ENCODE data around the gene CDC27.
"Not testable (repeated sequence)": the region's sequence is repeated elsewhere in the genome, so short reads cannot be mapped to it uniquely, and the experiment has no call there.

Gene CDC27

DNA sequence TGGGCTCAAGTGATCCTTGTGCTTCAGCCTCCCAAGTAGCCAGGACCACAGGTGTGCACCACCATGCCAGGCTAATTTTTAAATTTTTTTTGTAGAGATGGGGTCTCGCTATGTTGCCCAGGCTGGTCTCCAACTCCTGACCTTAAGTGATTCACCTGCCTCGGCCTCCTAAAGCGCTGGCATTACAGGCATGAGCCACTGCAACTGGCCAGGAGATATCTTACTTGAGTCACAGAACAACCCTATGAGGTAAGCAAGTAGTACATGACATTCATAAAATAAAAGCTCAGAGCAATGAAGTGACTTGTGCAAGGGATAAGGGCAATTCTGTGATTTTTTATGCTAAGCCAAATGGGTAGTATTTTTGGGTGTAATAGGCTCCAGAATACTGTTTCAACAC, 57.3 kb downstream of the CDC27 start:
- DNase-seq (ENCODE audit: low read depth) = no peak
- H3K4me3 ChIP-seq (ENCODE audit: low read depth, low read length) = no peak overlapping the region
- TF ChIP-seq, protein P1, sequence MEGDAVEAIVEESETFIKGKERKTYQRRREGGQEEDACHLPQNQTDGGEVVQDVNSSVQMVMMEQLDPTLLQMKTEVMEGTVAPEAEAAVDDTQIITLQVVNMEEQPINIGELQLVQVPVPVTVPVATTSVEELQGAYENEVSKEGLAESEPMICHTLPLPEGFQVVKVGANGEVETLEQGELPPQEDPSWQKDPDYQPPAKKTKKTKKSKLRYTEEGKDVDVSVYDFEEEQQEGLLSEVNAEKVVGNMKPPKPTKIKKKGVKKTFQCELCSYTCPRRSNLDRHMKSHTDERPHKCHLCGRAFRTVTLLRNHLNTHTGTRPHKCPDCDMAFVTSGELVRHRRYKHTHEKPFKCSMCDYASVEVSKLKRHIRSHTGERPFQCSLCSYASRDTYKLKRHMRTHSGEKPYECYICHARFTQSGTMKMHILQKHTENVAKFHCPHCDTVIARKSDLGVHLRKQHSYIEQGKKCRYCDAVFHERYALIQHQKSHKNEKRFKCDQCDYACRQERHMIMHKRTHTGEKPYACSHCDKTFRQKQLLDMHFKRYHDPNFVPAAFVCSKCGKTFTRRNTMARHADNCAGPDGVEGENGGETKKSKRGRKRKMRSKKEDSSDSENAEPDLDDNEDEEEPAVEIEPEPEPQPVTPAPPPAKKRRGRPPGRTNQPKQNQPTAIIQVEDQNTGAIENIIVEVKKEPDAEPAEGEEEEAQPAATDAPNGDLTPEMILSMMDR (IDR thresholded peaks at IDR 0.05; ENCODE audit: control insufficient read depth, extremely low read depth, insufficient read depth) = no peak

DNA sequence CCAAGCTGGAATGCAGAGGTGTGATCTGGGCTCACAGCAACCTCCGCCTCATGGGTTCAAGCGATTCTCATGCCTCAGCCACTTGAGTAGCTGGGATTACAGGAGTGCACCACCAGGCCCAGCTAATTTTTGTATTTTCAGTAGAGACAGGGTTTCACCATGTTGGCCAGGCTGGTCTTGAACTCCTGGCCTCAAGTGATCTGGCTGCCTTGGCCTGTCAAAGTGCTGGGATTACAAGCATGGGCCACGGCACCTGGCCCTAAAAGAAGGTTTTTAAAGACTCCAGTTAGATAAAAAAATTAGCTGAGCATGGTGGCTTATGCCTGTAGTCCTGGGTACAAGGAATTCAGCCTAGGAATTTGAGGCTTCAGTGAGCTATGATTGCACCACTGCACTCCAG, 62.3 kb downstream of the CDC27 start:
- not testable (repeated sequence) for DNase-seq (ENCODE audit: low read depth); H3K4me3 ChIP-seq (ENCODE audit: low read depth, low read length)

DNA sequence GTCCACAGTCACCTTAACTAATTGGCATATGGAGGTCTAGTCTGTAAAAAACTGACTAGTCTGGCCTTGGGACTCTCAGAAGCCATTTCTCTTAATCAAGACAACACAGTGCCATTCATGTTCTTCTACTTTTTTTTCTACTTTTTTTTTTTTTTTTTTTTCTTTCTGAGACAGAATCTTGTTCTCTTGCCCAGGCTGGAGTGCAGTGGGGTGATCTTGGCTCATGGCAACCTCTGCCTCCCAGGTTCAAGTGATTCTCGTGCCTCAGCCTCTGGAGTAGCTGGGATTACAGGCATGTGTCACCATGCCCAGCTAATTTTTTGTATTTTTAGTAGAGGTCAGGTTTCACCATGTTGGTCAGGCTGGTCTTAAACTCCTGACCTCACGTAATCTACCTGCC, 65.8 kb downstream of the CDC27 start:
- not testable (repeated sequence) for DNase-seq (ENCODE audit: low read depth); H3K4me3 ChIP-seq (ENCODE audit: low read depth, low read length)

DNA sequence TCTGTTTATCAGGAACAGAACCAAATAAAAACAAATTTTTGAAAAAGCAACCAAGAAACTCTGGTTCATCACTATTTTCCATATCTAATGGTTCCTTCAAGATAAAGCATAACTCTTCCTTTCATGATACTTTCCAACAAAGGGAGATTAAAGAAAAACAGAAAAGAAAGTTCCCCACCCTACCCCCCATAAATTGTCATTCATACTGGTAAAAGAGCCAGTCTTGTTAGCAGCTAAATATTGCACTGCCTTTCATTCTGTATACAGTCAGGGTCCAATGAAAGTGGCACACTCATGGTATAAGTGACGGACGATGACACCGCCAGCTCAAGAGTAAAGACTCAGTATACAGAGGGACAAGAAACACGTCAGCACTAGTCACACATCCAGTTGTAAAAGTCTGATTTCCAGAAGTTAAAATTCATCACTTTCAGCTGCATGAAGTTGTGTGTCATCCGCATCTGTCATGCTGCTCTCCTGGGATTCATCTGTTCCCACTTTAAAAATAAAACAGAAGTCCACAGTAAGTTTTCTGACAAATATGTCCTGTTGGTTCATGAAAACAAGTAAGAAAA, 68.5 kb downstream of the CDC27 start:
- no peak overlapping the region for H3K4me3 ChIP-seq (ENCODE audit: low read depth, low read length)
- DNase-seq (ENCODE audit: low read depth) = no peak
- TF ChIP-seq, protein P1 (IDR thresholded peaks at IDR 0.05; ENCODE audit: control insufficient read depth, extremely low read depth, insufficient read depth) = no peak

DNA sequence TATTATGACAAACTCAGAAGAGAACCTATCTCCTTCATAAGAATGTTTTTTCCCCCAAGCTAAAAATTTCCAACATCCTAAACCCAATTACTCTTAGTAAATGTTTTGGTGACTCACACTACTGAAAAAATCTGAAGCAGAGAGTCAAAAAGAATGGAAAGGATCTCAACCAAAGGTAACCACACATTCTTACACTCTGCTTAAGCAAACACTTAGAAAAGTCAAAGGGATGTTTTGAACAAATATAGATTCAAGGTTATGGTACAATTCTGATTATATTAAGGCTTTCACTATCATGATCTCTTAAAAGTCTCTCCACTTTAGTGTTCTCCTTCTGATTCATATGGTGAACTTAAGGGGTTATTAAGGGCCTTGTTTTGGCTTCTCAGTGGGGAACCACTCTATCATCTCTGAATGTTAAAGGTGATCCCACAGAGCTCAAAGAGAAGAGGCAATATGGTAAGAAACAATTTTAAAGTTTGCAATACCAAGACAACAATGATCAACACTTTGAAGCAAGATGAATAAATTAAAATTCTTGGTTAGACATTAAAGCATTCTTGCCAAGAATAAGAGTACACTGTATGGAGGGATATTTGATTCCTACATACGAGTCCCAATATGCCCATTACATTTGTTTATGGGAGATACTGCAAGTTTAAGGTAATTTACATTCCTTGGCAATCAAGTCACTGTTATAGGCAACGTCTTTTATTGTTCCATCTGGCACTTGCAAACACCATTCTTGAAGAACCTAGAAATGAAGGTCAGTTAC, 69.2 kb downstream of the CDC27 start:
- no peak overlapping the region for H3K4me3 ChIP-seq (ENCODE audit: low read depth, low read length)
- no peak for DNase-seq (ENCODE audit: low read depth)
- TF ChIP-seq, protein P1 (IDR thresholded peaks at IDR 0.05; ENCODE audit: control insufficient read depth, extremely low read depth, insufficient read depth) = no peak

DNA sequence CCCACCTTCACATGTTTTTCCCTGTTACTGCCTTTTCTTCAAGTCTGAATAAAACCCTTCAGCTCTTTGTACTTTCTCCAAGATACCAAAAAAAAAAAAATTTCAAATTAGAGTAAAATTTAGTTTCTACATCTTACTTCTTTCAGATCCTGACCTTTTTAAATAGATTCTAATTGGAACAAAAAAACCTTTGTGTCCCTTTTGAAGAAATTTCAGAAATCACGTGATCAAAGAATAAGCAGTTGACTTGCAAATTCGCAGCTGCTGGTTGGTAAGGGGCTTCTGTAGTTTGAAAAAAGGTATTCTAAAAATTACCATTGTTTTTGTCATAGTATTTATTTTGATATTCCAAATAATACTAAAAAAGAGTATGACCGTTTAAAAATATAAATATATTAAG, 71.7 kb downstream of the CDC27 start:
- TF ChIP-seq, protein P1 (IDR thresholded peaks at IDR 0.05; ENCODE audit: control insufficient read depth, extremely low read depth, insufficient read depth) = no peak
- no peak overlapping the region for H3K4me3 ChIP-seq (ENCODE audit: low read depth, low read length)
- DNase-seq (ENCODE audit: low read depth) = no peak

DNA sequence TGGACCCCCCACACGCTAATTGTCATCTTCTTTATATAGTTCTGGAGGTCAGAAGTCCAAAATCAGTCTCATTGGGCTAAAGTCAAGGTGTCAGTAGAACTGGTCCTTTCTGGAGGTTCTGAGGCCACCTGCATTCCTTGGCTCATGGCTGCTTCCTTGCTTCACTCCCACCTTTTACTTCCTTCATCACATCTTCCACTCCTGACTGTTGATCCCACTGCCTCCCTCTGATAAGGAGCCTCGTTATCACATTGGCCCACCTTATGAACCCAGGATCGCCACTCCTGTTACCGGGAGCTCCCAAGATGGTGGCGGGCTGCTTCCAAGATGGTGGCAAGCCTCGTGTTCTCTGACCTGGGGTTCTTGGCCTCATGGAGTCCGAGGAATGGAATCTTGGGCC, 83.0 kb downstream of the CDC27 start:
- H3K4me3 ChIP-seq (ENCODE audit: low read depth, low read length) = no peak overlapping the region
- TF ChIP-seq, protein P1 (IDR thresholded peaks at IDR 0.05; ENCODE audit: control insufficient read depth, extremely low read depth, insufficient read depth) = no peak
- DNase-seq (ENCODE audit: low read depth) = no peak

DNA sequence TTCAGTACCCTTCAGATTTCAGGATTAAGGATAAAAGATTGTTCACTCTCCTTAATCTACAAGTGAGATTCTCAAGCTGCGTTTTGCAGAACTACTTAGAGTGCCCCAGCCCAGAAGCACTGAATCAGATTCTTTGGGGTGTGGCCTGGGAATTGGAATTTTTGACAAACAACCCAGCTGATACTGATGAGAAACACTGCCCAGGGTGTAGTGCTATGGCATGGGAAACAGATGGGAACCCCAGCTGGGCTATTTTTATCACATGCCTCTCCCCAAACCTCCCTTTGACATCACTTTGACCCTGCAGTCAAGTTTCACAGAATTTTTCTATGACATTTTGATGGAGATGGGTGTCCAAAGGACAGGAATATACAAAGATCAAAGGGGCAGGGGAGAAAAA, 83.8 kb downstream of the CDC27 start:
- not testable (repeated sequence) for H3K4me3 ChIP-seq (ENCODE audit: low read depth, low read length)

More for the DNA sequence above, 83.8 kb downstream of the CDC27 start:
- DNase-seq (ENCODE audit: low read depth) = not testable (repeated sequence)
